HG03354 (cell line): ENCODE data around the gene KRTAP1-4.
"Not testable (repeated sequence)": the region's sequence is repeated elsewhere in the genome, so short reads cannot be mapped to it uniquely, and the experiment has no call there.

Experiments
- ATAC-seq: cut with Tn5 transposase; IDR thresholded peaks from one replicate; pipeline ENCODE4 v1.9.1; 2021; ENCODE audit warnings: mild to moderate bottlenecking; ENCODE audit not compliant: unreplicated experiment, poor library complexity, severe bottlenecking

KRTAP1-4 gene, protein sequence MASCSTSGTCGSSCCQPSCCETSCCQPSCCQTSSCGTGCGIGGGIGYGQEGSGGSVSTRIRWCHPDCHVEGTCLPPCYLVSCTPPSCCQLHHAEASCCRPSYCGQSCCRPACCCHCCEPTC

DNA sequence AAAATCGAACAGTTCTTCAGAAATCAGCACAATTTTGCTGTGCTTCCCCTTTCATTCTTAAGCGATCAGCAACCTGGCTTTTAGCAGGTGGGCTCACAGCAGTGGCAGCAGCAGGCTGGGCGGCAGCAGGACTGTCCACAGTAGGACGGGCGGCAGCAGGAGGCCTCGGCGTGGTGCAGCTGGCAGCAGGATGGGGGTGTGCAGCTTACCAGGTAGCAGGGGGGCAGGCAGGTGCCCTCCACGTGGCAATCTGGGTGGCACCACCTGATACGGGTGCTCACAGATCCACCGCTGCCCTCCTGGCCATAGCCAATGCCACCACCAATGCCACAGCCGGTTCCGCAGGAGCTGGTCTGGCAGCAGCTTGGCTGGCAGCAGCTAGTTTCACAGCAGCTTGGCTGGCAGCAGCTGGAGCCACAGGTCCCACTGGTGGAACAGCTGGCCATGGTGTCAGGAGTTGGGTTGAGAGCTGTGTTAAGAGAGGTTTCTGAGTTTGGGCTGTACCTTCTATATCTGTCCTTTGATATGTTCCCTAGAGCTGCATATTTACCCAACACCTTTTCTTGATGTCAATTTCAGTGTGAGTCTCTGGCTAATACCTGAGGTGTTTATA, at the start of gene KRTAP1-4:
Gene KRTAP1-4 (minus strand): TSS at position 563 of the 613 bp plus-strand sequence. CDS start 117 bp downstream, at position 446.
- no peak for ATAC-seq

DNA sequence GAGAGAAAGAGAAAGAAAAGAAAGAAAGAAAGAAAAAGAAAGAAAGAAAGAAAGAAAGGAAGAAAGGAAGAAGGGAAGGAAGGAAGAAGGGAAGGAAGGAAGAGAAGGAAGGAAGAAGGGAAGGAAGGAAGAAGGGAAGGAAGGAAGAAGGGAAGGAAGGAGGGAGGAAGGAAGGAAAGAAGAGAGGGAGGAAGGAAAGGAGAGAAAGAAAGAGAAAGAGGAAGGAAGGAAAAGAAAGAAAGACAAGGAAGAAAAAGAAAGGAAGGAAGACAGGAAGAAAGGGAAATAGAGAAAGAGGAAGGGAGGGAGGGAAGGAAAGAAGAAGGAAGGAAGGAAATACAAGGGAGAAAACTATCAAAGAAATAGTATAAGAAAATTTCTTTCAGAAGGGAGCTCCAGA, 46.8 kb upstream of the KRTAP1-4 start:
- ATAC-seq = no peak

DNA sequence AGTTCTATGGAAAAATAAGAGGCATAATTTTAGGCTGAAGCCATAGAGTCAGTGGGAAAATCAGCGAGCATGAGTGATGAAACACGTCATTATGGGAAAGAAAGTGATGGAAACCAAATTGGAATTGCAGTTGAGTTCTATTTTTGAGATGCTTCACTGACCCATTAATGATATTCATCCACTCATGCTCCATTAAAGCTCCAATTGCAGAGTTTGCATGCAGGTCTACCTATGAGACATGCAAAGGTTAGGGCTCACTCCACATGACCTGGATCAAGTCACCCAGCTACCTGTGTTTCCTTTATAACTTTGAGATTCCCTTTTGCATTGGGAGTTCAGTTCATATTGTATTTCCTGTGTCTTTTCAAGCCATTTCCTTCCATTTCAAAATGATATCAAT, 43.7 kb upstream of the KRTAP1-4 start:
- no peak for ATAC-seq

DNA sequence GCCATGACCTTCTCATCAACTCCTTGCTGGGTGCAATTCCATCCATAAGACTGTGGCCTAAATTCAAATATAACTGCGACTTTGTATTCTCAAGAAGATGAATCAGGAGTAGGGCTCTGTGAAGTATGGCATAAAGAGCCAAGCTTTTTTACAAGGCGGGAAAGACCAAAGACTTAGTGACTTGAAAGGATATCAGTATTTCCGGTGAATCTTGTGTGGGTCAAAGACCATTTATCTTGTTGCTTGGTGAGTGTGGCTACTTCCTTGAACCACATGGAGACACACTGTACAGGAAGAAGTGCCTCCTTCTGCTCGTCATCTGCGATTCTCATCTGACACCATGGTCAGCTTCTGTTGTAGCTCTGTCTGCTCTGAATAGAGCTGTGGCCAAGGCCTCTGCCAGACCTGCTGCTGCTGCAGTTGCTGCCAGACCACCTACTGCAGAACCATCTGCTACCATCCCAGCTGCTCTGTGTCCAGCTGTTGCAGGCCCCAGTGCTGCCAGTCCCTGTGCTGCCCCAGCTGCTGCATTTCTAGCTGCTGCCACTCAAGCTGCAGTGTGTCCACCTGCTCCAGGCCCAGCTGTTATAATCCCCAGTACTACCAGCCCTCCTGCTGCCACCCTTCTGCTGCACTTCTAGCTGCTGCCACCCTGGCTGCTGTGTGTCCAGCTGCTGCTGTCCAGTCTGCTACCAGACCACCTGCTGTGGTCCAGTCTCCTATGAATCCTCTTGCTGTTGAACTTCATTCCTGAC, 41.8 kb upstream of the KRTAP1-4 start:
- no peak for ATAC-seq

DNA sequence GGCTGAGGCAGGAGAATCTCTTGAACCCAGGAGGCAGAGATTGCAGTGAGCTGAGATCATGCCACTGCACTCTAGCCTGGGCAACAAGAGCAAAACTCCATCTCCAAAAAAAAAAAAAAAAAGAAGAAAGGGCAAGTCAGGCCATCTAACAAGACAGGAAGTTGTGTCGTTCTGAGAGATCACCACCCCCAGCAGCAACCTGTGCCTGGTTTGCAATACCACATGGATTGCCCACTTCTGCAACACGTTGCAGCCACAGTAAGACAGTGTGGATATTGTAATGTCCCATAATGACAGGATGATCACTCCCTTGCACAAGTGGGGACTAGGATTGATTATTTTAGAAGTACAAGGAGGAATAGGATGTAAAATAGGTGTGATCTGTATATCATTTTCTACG, 39.0 kb upstream of the KRTAP1-4 start:
- no peak for ATAC-seq

DNA sequence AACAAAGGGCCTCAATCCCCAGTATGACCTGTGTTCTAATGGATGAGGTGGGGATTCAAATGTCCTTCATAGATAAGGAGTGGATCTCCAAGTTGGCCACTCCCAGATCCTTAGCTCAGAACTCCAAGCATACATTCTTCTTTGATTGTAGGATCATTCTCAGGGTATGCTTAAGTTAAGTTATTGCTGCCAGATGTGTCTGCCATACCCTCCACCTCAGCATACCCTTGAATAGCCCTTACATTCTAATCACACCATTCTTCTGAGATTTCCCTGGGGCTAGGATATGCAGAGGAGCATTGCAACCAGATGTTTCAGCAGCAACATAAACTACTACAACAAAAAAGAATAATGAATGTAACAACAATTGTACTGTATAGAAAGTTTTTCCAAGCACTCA, 37.3 kb upstream of the KRTAP1-4 start:
- no peak for ATAC-seq

DNA sequence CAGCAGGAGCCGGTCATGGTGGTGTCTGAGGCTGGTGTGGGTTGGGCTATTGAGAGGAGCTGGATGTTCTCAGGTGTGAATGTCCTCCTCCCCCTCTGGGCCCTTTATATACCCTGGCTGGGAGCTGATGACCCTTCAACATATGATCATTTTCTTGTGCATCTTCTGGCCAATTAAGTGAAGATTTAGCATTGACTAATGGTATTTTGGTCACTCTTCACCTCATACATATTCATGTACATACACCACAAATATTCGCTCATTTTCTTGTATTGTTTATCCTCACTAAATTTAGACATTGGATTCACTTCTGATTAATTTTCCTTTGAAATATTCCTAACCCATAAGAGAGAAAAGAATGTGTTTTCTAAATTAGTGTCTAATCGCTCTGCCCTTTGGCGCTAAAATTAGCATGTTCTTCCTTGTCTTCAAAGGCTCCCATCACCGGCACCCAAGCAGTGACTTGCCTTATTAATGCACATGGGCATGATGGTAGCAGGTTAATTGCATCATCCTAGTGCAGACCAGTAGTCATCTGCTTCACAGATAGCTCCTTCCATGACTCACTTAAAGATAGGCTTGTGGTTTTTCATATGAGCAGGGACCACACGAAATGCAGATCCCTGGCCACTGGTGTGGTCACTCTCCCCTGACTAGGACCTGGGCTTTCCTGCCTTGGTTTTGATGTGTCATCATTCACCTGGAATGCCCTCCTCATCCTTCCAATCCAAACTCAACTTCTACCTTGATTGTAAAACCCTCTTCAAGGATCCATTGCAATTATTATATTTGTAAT, 36.0 kb upstream of the KRTAP1-4 start, which contains the start of gene KRTAP2-4:
Gene KRTAP2-4 (minus strand): TSS at position 51 of the 796 bp plus-strand sequence. CDS start 34 bp downstream, at position 17.
- ATAC-seq = no peak

DNA sequence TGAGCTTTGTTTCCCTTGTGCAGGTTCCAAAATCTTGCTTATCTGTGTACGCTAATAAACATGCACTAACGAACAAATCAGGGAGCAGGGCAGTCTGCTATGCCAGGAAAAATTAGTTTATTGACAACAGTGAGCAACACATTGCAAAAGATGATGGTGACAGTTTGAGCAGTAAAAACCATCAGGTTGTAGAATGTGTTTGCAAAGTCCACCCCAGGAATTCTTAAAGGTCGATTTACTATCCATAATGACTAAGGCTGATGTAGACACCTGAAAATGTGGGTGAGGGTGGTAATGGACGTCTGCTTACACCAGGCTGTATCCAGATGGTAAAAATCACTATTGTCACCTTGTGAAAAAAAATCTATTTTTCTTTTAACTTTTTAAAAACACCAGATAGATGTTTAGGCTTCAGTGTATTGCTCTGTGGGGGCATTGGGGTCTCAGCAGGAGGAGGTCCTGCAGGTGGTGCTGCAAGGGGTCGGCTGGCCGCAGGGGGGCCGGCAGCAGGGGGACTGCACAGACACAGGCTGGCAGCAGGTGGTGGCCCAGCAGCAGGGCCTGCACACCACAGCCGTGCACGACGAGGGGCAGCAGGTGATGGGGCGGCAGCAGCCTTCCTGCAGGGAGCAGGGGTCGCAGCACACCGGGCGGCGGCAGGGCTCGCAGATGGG, 35.2 kb upstream of the KRTAP1-4 start:
- not testable (repeated sequence) for ATAC-seq

DNA sequence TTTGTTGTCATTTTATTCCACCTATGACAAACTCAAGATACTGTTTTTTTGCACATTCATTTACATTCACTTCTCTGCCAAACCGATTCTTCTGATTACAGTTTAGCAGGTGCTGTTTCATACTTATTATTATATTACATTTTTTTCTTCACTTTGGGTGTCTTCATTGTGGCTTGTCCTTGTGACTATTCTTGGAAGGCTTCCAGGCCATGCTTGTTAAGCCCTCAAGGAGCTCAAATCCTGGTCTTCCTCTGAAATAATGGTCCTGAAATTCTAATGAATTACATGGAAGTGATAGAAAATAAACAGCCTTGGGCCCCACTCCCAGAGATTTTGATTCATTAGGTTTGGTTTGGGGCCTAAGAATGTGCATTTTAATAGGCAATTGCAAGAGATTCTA, 34.3 kb upstream of the KRTAP1-4 start:
- ATAC-seq = no peak

DNA sequence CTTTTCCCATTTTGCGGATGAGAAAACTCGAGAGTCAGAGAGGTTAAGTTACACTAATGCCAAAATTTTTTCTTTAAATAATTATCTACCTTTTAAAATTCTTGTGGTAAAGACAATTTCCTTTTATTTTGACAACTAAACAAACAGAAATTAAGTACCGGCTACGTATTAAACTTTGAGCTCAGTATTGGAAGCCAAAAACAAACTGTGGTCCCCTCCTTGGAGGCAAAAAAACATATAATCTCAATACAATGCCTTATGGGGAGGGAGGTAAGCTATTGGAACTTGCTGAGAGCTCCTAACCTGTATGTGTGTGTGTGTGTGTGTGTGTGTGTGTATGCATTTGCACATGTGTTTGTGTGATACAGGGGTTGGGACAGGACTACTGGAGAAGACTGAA, 33.5 kb upstream of the KRTAP1-4 start:
- ATAC-seq = no peak

DNA sequence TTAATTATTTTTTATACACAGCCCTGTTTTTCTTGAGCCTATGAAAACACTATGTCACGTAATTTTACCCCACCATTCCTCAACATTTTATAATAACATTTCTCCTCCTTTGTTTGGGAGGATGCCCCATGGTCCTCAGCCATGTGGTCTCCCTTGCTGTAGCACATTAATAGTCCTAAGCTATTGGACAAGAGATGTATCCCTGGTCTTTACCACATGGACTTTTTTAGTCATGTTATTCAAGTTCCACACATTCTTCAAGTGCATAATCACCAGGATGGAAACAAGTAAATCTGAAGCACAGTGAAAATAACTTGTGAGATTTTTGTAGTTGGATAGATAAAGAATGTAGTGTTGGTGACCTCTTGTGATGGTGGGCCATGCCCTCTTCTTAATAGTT, 32.0 kb upstream of the KRTAP1-4 start:
- ATAC-seq = no peak

DNA sequence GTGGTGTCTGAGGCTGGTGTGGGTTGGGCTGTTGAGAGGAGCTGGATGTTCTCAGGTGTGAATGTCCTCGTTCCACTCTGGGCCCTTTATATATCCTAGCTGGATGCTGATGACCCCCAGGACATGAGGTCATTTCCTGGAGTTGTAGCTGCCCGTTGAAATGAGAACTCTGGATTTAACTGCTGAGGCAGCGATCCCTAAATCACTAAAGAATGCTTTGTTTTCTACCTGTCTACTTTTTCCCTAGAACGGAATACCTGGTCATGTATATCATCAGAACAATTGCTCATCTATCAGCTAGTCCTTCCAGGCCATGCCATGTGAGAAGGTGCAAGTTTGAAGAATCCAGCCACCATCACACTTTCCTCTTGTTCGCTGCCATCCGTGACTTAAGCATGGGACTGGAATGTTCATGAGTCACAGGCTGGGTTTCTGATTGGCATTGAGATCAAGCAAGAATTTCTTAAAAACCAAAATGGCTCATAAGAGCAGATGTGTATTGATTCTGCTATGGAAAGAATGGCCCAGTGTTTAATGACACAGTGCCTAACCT, 30.1 kb upstream of the KRTAP1-4 start, which contains the start of gene KRTAP2-3:
Gene KRTAP2-3 (minus strand): TSS at position 63 of the 553 bp plus-strand sequence. CDS start 64 bp downstream, outside the sequence.
- ATAC-seq = no peak

DNA sequence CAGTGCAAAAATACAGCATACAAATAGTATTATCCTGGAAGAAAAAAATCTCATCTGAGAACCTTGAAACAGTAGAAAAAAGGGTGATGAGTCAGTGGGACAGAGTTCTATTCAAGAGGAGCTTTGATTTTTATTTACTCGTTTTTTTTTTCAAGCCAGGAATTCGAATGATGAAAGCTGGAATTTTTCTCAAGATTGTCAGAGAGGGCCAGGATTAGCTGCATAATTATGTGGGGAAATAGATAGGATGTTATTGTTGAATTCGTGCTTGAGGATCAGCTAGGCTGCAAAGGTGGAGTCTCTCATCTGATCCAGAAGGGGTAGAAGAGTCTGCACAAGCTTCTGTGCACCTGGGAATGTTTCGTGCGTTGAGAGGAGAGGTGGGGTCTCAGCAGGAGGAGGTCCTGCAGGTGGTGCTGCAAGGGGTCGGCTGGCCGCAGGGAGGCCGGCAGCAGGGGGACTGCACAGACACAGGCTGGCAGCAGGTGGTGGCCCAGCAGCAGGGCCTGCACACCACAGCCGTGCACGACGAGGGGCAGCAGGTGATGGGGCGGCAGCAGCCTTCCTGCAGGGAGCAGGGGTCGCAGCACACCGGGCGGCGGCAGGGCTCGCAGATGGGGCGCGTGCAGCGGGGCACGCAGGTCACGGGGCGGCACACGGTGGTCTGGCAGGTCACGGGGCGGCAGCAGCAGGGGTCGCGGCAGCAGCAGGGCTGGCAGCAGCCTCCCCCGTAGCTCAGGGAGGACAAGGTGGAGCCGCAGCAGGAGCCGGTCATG, 29.5 kb upstream of the KRTAP1-4 start:
- ATAC-seq = not testable (repeated sequence)

DNA sequence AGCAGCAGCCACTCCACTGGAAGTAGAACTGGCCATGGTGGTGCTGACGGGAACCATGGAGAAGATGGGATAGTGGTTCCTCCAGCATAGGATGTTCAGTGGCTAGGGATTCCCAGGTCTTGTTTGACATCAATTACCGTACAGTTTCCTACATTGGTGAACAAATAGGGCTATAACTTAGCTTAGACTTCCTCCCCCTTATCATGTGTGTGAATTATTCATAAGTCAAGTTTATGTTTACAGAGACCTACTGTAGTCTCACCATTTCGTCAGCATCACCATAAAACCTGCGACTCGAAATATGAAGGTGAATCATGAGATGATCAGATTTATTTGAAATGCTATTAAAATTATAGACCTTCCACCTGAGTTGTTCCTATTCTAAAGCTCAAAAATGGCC, 28.7 kb upstream of the KRTAP1-4 start:
- ATAC-seq = no peak

DNA sequence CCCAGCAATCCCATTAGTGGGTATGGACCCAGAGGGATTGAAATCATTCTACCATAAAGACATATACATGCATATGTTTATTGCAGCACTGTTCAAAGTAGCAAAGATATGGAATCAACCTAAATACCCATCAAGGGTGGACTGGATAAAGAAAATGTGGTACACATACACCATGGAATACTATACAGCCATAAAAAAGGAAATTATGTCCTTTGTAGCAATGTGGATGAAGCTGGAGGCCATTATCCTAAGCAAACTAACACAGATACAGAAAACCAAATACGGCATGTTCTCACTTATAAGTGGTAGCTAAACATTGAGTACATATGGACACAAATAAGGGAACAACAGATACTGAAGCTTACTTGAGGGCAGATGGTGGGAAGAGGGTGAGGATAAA, 27.6 kb upstream of the KRTAP1-4 start:
- ATAC-seq = no peak

DNA sequence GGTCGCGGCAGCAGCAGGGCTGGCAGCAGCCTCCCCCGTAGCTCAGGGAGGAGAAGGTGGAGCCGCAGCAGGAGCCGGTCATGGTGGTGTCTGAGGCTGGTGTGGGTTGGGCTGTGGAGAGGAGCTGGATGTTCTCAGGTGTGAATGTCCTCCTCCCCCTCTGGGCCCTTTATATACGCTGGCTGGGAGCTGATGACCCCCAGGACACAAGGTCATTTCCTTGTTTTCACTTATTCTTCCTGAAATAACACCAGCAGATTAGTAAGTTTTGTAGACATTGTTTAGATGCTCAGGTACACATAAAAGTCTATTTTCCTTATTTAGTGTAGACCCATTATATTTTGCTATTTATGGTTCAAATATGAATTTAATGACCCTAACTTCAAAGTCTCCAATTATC, 25.1 kb upstream of the KRTAP1-4 start, which contains the start of gene KRTAP2-2:
Gene KRTAP2-2 (minus strand): TSS at position 101 of the 400 bp plus-strand sequence. CDS start 19 bp downstream, at position 82.
- ATAC-seq = not testable (repeated sequence)

DNA sequence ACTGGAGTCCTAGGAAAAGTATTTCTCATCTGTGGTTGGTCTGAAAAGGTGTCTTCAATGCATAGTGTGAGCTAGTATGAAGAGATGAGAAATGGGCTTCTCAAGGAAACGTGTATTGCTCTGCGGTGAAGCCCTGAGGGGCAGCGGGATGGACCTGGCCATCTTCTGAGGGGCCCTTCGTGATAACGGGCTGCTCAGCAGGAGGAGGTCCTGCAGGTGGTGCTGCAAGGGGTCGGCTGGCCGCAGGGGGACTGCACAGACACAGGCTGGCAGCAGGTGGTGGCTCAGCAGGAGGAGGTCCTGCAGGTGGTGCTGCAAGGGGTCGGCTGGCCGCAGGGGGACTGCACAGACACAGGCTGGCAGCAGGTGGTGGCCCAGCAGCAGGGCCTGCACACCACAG, 24.6 kb upstream of the KRTAP1-4 start:
- not testable (repeated sequence) for ATAC-seq

DNA sequence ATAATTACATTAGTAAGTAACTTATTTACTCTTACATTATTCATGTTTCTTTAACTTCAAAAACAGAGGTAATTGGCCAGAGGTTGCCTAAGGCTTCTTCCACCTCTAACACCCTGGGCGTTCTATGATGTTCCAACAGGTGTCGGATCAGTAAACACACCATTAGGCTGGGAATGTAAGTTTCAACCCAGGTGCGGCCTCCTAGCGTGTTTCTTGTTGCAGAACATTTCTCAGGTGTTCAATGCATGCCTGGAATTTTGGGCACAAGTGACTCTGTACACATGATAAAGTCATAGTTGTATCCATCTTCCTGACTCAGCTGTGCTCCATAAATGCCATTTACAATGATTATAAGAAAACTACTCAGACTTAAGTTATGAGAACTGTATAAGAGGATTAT, 24.0 kb upstream of the KRTAP1-4 start:
- ATAC-seq = no peak
